Panc1 (cell line): Measurements from ENCODE around the gene BICD1.

ENCODE experiments used
- CTCF ChIP-seq: fragments of 450-650 bp; IDR thresholded peaks from 2 replicates; pipeline ENCODE4 v1.5.1; 2017; ENCODE audit warnings: mild to moderate bottlenecking
- POLR2AphosphoS5 ChIP-seq: IDR thresholded peaks from 2 replicates; pipeline ENCODE4 v1.6.1; 2012; ENCODE audit warnings: mild to moderate bottlenecking, low read depth, low read length, moderate library complexity
- SIN3A ChIP-seq: IDR thresholded peaks from 2 replicates; pipeline ENCODE4 v1.6.1; 2012; ENCODE audit warnings: low read depth, mild to moderate bottlenecking, low read length, moderate library complexity, borderline replicate concordance; ENCODE audit not compliant: insufficient read depth
- TCF7L2 ChIP-seq: IDR thresholded peaks from 2 replicates; pipeline ENCODE4 v1.6.1; 2011; ENCODE audit warnings: mild to moderate bottlenecking, low read depth, low read length, inconsistent platforms

DNA sequence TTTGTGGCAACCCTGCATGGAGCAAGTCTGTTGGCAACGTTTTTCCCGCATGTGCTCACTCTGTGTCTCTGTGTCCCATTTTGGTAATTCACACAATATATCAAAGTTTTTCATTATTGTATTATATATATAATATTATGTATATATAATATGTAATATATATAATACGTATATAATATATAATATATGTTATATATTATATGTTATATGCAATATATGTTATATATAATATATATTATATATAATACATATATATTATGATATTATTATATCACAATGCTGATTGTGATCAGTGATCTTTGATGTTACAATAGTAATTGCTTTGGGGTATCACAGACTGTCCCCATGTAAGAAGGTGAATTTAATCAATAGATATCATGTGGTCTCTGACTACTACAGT, 84.8 kb downstream of the BICD1 start:
- TF ChIP-seq CTCF (no peak), TCF7L2 (no peak), SIN3A (no peak), POLR2AphosphoS5 (no peak)
